Left renal cortex interstitium (tissue), 4 donors: ENCODE results near the gene REEP1. TPM values are rescaled to one million over a fixed set of nuclear protein-coding genes. Genes with fewer than 3 reads are reported as not detected.

Source experiments
- polyA plus RNA-seq, 4 donors: library from polyadenylated mRNA; unstranded; fragments of 120-200 nt; gene quantifications; one replicate each; pipeline ENCODE4 v1.2.1, GENCODE V29; 2013; ENCODE audit not compliant: insufficient read length in 4 of 4

REEP1 gene
- polyA plus RNA-seq, 4 donors = 2.5 to 3.2 (median 3.1) TPM

Other genes starting within 250 kb of the REEP1 start
- 10 to 100 TPM; 18.0 to 23.0 (median 20.6) TPM for gene POLR1A, start 231.7 kb downstream of the REEP1 start, polyA plus RNA-seq
- 100 to 1,000 TPM in 3 of 4 donors, 10 to 100 TPM in 1; 98.8 to 173 (median 137) TPM for gene PTCD3, start 231.4 kb downstream of the REEP1 start, polyA plus RNA-seq
- gene IMMT, start 142.2 kb downstream of the REEP1 start, polyA plus RNA-seq = 100 to 1,000 TPM; 105 to 119 (median 107) TPM
- 10 to 100 TPM; 44.8 to 55.5 (median 48.2) TPM for gene MRPL35, start 138.2 kb downstream of the REEP1 start, polyA plus RNA-seq
- 10 to 100 TPM; 48.9 to 68.8 (median 57.9) TPM for gene KDM3A, start 103.7 kb upstream of the REEP1 start, polyA plus RNA-seq
- gene CHMP3, start 225.8 kb upstream of the REEP1 start, polyA plus RNA-seq = 100 to 1,000 TPM; 119 to 152 (median 130) TPM